T-cell (primary cell): ENCODE measurements around the gene CGAS. TPM values are rescaled to one million over a fixed set of nuclear protein-coding genes. Genes with fewer than 3 reads are reported as not detected.
A peak's percentile ranks its signal among the peaks of the same experiment; 100 is the strongest.
"Not testable (repeated sequence)": the region's sequence is repeated elsewhere in the genome, so short reads cannot be mapped to it uniquely, and the experiment has no call there.

ENCODE experiments used
- ATAC-seq, 4 experiments: fragments of 200-7000 bp in 3 of 4; fragments of 150-1000 bp in 1 of 4; cut with Tn5 transposase; replicated peaks in 1 of 4; 1 replicate in 3 of 4; 2 replicates in 1 of 4; pipeline ENCODE4 v1.10.0; 2021; ENCODE audit warnings: moderate library complexity in 3 of 4, mild to moderate bottlenecking in 2 of 4, moderate number of reproducible peaks in 1 of 4
- CTCF ChIA-PET, 2 donors: fragments of 300-600 bp; sonication (Branson Sonifier 250); formaldehyde crosslinking; loops; one replicate each; lab custom pipeline; 2022; ENCODE audit warnings: antibody characterized with exemption in 2 of 2; lab: Charles Lee
- POLR2A ChIA-PET, 2 donors: fragments of 300-600 bp; sonication (Branson Sonifier 250); formaldehyde crosslinking; loops; one replicate each; lab custom pipeline; 2022; ENCODE audit warnings: antibody characterized with exemption in 2 of 2; lab: Charles Lee
- DNase-seq, 35 experiments: peaks; one replicate each; pipeline versions ENCODE4 v3.0.0 to v3.0.0-alpha.2; 2013 to 2023
- H3K27ac ChIP-seq: one replicate; pipeline ENCODE4 v1.5.1; 2013; ENCODE audit warnings: low read length
- H3K27me3 ChIP-seq, 2 experiments: replicated peaks in 1 of 2; 1 replicate in 1 of 2; 2 replicates in 1 of 2; pipeline versions ENCODE4 v1.6.1 to v1.7.0; 2013; ENCODE audit warnings: low read length in 1 of 2, mixed read lengths in 1 of 2; ENCODE audit not compliant: control insufficient read depth in 2 of 2, insufficient read depth in 2 of 2; ENCODE audit errors: extremely low read depth in 1 of 2
- H3K36me3 ChIP-seq, 2 donors: 1 replicate in 1 of 2; 2 replicates in 1 of 2; pipeline versions ENCODE4 v1.6.1 to v1.7.0; 2013; ENCODE audit warnings: low read length in 1 of 2; ENCODE audit not compliant: control insufficient read depth in 2 of 2, insufficient read depth in 1 of 2; ENCODE audit errors: extremely low read depth in 1 of 2
- H3K4me1 ChIP-seq, 2 experiments: 1 replicate in 1 of 2; 2 replicates in 1 of 2; pipeline versions ENCODE4 v1.6.1 to v1.7.0; 2013; ENCODE audit warnings: low read length in 2 of 2, mixed read lengths in 1 of 2; ENCODE audit not compliant: insufficient read depth in 2 of 2, control insufficient read depth in 1 of 2; ENCODE audit errors: extremely low read depth in 1 of 2
- H3K4me3 ChIP-seq, 2 donors: 1 replicate in 1 of 2; 2 replicates in 1 of 2; pipeline versions ENCODE4 v1.5.1 to v1.7.0; 2013; ENCODE audit warnings: mild to moderate bottlenecking in 2 of 2, low read length in 1 of 2, moderate library complexity in 1 of 2; ENCODE audit not compliant: control insufficient read depth in 1 of 2; ENCODE audit errors: extremely low read depth in 1 of 2
- H3K9me3 ChIP-seq: 2 replicates; pipeline ENCODE4 v1.7.0; 2013
- H3K27ac Mint-ChIP-seq, 2 donors: one replicate each; pipeline ENCODE4 v1.8.0; 2020 to 2021; ENCODE audit warnings: mild to moderate bottlenecking in 2 of 2, mixed read lengths in 2 of 2
- H3K27me3 Mint-ChIP-seq, 2 donors: one replicate each; pipeline ENCODE4 v1.8.0; 2021 to 2022; ENCODE audit warnings: mixed read lengths in 2 of 2
- H3K36me3 Mint-ChIP-seq: one replicate; pipeline ENCODE4 v1.8.0; 2021; ENCODE audit warnings: mixed read lengths
- H3K4me1 Mint-ChIP-seq, 3 donors: one replicate each; pipeline ENCODE4 v1.8.0; 2020 to 2022; ENCODE audit warnings: mixed read lengths in 3 of 3, mild to moderate bottlenecking in 1 of 3
- H3K4me3 Mint-ChIP-seq, 3 donors: one replicate each; pipeline ENCODE4 v1.8.0; 2020 to 2022; ENCODE audit warnings: mild to moderate bottlenecking in 3 of 3, mixed read lengths in 3 of 3, moderate library complexity in 3 of 3
- H3K9me3 Mint-ChIP-seq, 3 donors: one replicate each; pipeline ENCODE4 v1.8.0; 2020 to 2022; ENCODE audit warnings: mixed read lengths in 3 of 3
- WGBS: methylation state at CpG from one replicate; pipeline ENCODE4 v1.1.5; 2013; ENCODE audit warnings: missing lambda C conversion rate; ENCODE audit not compliant: insufficient coverage; 5-methylcytosine and 5-hydroxymethylcytosine counted together
- total RNA-seq, 35 experiments: library from RNA in 6 of 35; stranded (reverse) in 6 of 35; fragments of 120-200 nt in 1 of 35; gene quantifications; one replicate each; pipeline versions ENCODE4 v1.2.1 to v1.2.4 and lab custom pipeline; 2013 to 2026

Gene CGAS
- total RNA-seq, 5 donors from 2014 or later (not counting 1 experiment from before 2014, with no cell fraction given), result 6.9 to 14.9 (median 12.8) TPM

DNA sequence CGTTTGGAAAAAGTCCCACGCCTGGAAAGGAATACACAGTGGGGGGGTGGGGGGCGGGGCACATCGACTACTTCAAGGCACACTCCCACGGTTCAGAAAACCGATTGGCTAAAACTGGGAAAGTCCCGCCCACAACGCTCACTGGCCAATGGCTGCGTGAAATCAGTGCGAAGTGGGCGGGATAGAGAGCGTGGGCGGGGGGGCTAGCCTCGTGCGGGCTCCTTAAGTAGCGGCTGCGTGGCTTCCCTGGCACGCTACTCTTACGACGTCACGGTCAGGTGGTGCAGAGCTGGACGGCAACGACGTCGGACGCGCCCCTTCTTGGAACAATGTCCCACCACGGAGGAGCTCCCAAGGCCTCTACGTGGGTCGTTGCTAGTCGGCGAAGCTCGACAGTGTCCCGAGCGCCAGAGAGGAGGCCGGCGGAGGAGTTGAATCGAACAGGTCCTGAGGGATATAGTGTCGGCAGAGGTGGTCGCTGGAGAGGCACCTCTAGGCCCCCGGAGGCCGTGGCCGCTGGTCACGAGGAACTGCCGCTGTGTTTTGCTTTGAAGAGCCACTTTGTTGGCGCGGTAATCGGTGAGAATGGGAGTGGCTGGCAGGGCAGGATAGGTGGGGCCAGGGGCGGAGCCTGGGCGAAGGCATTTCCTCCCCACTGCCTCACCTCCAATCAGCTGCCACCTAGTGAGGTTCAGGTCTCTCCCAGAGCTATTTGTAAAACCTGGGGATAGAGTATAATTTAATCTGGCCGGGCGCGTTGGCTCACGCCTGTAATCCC is 57.3 kb downstream of the CGAS start, which contains the start of gene DDX43:
Gene DDX43 (plus strand): TSS at position 252 of the 778 bp plus-strand sequence. CDS start 78 bp downstream, at position 330.
- H3K4me1 Mint-ChIP-seq, result peaks cover 12 to 16% (median 15%) of the 10 kb centered on the region in 3 donors
- no peaks in the 10 kb centered on the region for H3K36me3 Mint-ChIP-seq
- ATAC-seq, result peak in 3 of 4 experiments; percentile 74 to 87 (median 79)
- no peaks in the 10 kb centered on the region for H3K9me3 Mint-ChIP-seq
- H3K36me3 ChIP-seq, result no peaks in the 10 kb centered on the region
- ChIA-PET POLR2A (no interaction called here), CTCF (interaction anchor here in 1 of 2 donors (0.6 kb wide), 1 partner anchor 520 kb away, joined by 4 read pairs; no protein-coding TSS in a partner anchor)
- H3K27ac Mint-ChIP-seq, result peak within 1 kb of the TSS in 1 of 2 donors; percentile 76
- no peaks in the 10 kb centered on the region for H3K9me3 ChIP-seq
- H3K4me3 Mint-ChIP-seq, result peak within 1 kb of the TSS; percentile 21 to 79 (median 78)
- H3K27me3 Mint-ChIP-seq, result no peaks in the 10 kb centered on the region
- peak in 29 of 35 experiments; percentile 0 to 79 (median 45) for DNase-seq
- 73% methylated on average over 37 of the region's 54 CpGs for WGBS
- H3K27ac ChIP-seq, result peak within 1 kb of the TSS; percentile 57
- peak within 1 kb of the TSS in 1 of 2 donors; percentile 30 for H3K4me3 ChIP-seq
- H3K4me1 ChIP-seq, result peaks cover 0 to 15% of the 10 kb centered on the region in 2 experiments
- H3K27me3 ChIP-seq, result no peaks in the 10 kb centered on the region

DNA sequence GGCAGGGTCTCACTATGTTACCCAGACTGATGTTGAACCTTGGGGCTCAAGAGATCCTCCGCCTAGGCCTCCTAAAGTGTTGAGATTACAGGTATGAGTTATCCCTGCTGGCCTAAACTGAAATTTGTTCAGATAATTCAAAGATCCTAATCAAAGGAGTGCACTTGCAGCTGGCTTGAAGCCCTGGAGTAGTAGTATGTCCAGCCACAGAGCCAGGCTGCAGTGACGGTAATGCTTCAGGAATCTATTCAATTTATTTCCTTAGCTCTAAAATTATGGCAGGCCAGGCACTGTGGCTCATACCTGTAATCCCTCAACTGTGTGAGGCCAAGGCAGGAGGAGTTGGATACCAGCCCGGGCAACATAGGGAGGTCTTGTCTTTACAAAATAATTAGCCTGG is 58.8 kb downstream of the CGAS start:
- Mint-ChIP-seq H3K27ac (peak overlapping the region in 1 of 2 donors; percentile 31), H3K4me1 (peaks cover 20 to 26% (median 22%) of the 10 kb centered on the region in 3 donors), H3K36me3 (no peaks in the 10 kb centered on the region), H3K9me3 (no peaks in the 10 kb centered on the region), H3K4me3 (no peak overlapping the region), H3K27me3 (peaks cover 0 to 1% of the 10 kb centered on the region in 2 donors)
- CTCF ChIA-PET, result no interaction called here
- no peak overlapping the region for H3K27ac ChIP-seq
- no peak overlapping the region for H3K4me3 ChIP-seq
- H3K27me3 ChIP-seq, result no peaks in the 10 kb centered on the region
- ATAC-seq, result no peak
- POLR2A ChIA-PET, result no interaction called here
- WGBS, result 83% methylated on average over 1 of the region's 3 CpGs
- H3K36me3 ChIP-seq, result no peaks in the 10 kb centered on the region
- peaks cover 0 to 29% of the 10 kb centered on the region in 2 experiments for H3K4me1 ChIP-seq
- DNase-seq, result no peak
- H3K9me3 ChIP-seq, result no peaks in the 10 kb centered on the region

DNA sequence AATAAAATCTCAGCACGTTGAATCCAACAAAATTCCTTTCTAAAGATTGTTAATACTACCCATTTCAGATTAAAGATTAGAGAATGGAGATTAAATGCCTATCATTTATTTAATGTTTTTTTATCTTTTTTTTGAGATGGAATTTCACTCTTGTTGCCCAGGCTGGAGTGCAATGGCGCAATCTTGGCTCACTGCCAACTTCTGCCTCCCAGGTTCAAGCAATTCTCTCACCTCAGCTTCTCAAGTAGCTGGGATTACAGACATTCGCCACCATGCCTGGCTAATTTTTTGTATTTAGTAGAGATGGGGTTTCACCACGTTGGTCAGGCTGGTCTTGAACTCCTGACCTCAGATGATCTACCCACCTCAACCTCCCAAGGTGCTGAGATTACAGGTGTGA is 59.9 kb downstream of the CGAS start:
- H3K9me3 Mint-ChIP-seq, H3K27ac Mint-ChIP-seq, H3K4me3 ChIP-seq, H3K36me3 ChIP-seq, H3K27ac ChIP-seq, POLR2A ChIA-PET, H3K27me3 ChIP-seq, H3K4me3 Mint-ChIP-seq, H3K9me3 ChIP-seq, DNase-seq, H3K27me3 Mint-ChIP-seq, ATAC-seq, H3K36me3 Mint-ChIP-seq: not testable (repeated sequence)
- CTCF ChIA-PET, result interaction anchor here in 1 of 2 donors (0.7 kb wide), 2 partner anchors 21 to 133 kb away, joined by 3 to 5 read pairs; no protein-coding TSS in a partner anchor
- no CpG with 5 or more reads among the region's 4 CpGs for WGBS
- peaks cover 0 to 29% of the 10 kb centered on the region in 2 experiments for H3K4me1 ChIP-seq
- H3K4me1 Mint-ChIP-seq, result peaks cover 20 to 26% (median 22%) of the 10 kb centered on the region in 3 donors

DNA sequence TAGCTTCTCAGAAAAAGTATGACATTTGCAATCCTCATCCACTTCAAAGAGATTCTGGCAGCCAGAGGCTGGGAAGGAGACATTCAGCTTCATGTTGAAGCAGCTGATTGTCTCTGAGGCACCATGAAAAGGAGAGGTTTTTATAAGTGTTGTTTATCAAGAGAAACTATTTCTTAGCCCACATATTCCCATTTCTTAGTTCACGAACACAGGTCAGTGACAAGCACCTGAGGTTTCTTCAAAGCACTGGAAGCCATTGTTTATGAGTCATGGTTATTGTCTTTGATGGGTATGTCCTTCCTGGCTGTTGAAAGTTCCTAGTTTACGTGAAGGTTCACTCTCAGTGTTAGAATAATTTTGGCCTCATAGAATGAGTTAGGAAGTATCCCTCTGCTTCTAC is 60.4 kb downstream of the CGAS start:
- Mint-ChIP-seq H3K4me1 (peaks cover 20 to 26% (median 22%) of the 10 kb centered on the region in 3 donors), H3K27ac (peak overlapping the region; percentile 74 to 83), H3K27me3 (peaks cover 0 to 1% of the 10 kb centered on the region in 2 donors), H3K4me3 (peak overlapping the region in 1 of 3 donors; percentile 0), H3K36me3 (no peaks in the 10 kb centered on the region), H3K9me3 (no peaks in the 10 kb centered on the region)
- peaks cover 0 to 29% of the 10 kb centered on the region in 2 experiments for H3K4me1 ChIP-seq
- WGBS, result no CpG with 5 or more reads among the region's 2 CpGs
- no peaks in the 10 kb centered on the region for H3K27me3 ChIP-seq
- DNase-seq (peak in 1 of 35 experiments; percentile 27), ATAC-seq (peak in 2 of 4 experiments; percentile 39 to 40)
- H3K36me3 ChIP-seq, result no peaks in the 10 kb centered on the region
- H3K9me3 ChIP-seq, result no peaks in the 10 kb centered on the region
- peak overlapping the region; percentile 25 for H3K27ac ChIP-seq
- H3K4me3 ChIP-seq, result no peak overlapping the region
- ChIA-PET CTCF (no interaction called here), POLR2A (no interaction called here)

DNA sequence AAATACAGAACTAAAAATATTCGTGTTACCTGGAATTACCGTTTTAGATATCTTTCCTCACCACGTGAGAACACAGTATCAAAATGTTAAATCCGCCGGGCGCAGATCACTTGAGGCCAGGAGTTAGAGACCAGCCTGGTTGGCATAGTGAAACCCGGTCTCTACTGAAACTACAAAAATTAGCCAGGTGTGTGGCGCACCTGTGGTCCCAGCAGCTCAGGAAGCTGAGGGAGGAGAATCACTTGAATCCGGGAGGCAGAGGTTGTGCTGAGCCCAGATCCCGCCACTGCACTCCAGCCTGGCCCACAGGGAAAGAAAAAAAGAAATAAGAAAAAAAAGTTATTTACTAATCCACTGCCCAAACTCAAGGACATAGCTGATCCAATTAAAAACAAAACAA is 62.2 kb downstream of the CGAS start:
- ChIA-PET CTCF (interaction anchor here (0.5 to 1.1 kb wide), 2 partner anchors 61 to 70 kb away, joined by 3 to 8 read pairs; no protein-coding TSS in a partner anchor), POLR2A (interaction anchor here in 1 of 2 donors (0.7 kb wide), 1 partner anchor 434 kb away, joined by 4 read pairs; no protein-coding TSS in a partner anchor)
- WGBS, result 100% methylated on average over 4 of the region's 10 CpGs
- peaks cover 0 to 1% of the 10 kb centered on the region in 2 donors for H3K27me3 Mint-ChIP-seq
- peak overlapping the region in 1 of 2 donors; percentile 49 for H3K27ac Mint-ChIP-seq
- Histone ChIP-seq H3K36me3 (no peaks in the 10 kb centered on the region), H3K4me3 (no peak overlapping the region), H3K9me3 (no peaks in the 10 kb centered on the region), H3K4me1 (peaks cover 0 to 28% of the 10 kb centered on the region in 2 experiments), H3K27ac (no peak overlapping the region), H3K27me3 (no peaks in the 10 kb centered on the region)
- H3K36me3 Mint-ChIP-seq, result no peaks in the 10 kb centered on the region
- no peak for ATAC-seq
- no peaks in the 10 kb centered on the region for H3K9me3 Mint-ChIP-seq
- peaks cover 20 to 26% (median 20%) of the 10 kb centered on the region in 3 donors for H3K4me1 Mint-ChIP-seq
- no peak for DNase-seq
- peak overlapping the region in 1 of 3 donors; percentile 80 for H3K4me3 Mint-ChIP-seq

DNA sequence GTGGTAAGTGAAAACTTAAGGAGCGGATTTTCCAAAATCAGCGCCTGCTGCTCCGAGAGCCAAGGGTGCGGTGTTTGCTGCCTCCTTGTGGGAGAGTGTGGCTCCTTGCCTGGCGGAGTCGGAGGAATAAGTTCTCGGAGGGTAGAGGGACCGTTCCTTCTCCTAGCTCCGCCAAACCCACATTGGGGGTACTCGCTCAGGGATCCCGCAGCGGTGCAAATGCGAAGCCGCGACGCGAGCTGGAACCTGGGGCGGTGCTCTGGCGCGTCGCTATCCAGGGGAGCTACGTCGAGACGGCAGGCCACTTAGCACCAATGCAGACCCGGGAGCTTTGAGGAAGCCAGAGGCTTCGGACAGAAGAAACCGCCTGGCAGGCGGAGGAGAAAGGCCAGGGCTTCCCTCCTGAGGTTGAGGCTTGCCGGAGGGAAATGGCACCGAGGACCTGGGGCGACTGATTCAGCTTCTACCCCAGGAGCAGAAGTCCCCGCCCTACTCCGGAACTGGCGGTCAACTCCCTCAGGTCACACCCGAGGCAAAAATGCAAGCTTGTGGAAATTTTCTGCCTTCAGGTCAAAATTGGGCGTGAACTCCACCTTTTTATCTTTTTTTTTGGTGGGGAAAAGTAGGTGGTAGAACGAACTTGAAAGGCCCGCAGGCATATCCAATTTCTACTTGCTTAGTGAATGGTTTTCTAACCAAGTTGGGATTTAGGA is 63.1 kb downstream of the CGAS start:
- Mint-ChIP-seq H3K4me3 (peak overlapping the region; percentile 79 to 83 (median 80)), H3K27me3 (peaks cover 0 to 1% of the 10 kb centered on the region in 2 donors), H3K4me1 (peaks cover 17 to 26% (median 20%) of the 10 kb centered on the region in 3 donors), H3K36me3 (no peaks in the 10 kb centered on the region), H3K27ac (peak overlapping the region; percentile 84 to 86), H3K9me3 (no peaks in the 10 kb centered on the region)
- DNase-seq (peak in 31 of 35 experiments; percentile 7 to 63 (median 27)), ATAC-seq (peak; percentile 79 to 89 (median 84))
- POLR2A ChIA-PET, result no interaction called here
- H3K27ac ChIP-seq, result peak overlapping the region; percentile 72
- CTCF ChIA-PET, result interaction anchor here (0.6 to 1.1 kb wide), 4 partner anchors 12 to 1325 kb away, joined by 3 to 4 read pairs (median 4); partner anchors contain the start of gene MTO1 (in 1 of the 2)
- peak overlapping the region; percentile 63 to 84 for H3K4me3 ChIP-seq
- 1% methylated on average over 29 of the region's 38 CpGs for WGBS
- H3K4me1 ChIP-seq, result peaks cover 0 to 24% of the 10 kb centered on the region in 2 experiments
- no peaks in the 10 kb centered on the region for H3K9me3 ChIP-seq
- H3K36me3 ChIP-seq, result no peaks in the 10 kb centered on the region
- H3K27me3 ChIP-seq, result no peaks in the 10 kb centered on the region
